NCI-H226 (cell line): ENCODE results near the gene PBXIP1.

Experiments used
- DNase-seq: peaks from one replicate; pipeline ENCODE4 v3.0.0-alpha.2; 2015

The PBXIP1 gene

DNA sequence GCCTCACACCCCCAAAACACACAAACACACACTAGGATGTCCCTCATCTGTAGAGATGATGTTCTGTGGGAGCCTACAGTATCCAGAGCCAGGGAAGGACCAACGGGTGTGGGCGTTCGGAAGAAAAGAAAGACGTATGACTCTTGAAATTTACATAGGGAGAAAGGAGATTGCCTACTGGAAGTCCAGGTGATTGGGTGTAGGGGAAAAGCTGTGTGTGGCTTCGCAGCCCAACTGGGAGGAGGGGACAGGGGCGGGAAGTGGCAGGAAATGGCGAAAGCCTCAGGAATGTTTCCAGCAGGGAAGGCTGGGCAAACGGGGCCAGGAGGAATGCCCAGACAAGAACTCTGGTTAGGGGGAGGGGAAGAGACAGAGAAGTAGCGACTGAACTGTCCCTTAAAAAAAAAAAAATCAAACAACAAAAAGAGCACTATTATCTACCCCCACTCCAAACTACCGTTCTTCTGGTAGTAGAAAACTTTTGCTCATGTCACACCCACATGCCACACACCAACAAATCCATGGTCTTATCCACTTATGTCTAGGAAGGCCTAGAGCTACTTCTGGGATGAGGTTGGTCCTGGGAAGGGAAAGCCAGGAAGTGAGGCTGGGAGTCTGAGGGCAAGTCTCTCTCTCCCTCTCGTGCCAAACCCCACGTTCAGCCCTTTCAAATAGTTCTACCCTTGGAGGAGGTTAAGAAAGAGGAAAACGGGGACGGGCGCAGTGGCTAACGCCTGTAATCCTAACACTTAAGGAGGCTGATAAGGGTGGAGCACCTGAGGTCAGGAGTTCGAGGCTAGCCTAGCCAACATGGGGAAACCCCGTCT, 16.8 kb upstream of the PBXIP1 start:
- peak; percentile 94 for DNase-seq

DNA sequence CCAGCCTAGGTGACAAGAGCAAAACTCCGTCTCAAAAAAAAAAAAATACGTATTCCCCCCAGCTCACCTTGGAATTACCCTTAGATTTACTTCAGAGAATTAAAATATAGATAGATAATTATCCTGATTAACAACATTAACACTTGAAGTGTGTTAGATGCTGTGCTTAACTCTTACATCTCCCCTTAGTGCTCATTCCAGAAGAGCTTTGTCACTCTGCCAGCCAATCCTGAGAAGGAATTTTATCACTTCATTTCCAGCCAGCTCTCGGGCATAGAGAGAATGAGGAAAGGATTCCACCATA, 16.3 kb upstream of the PBXIP1 start:
- peak; percentile 87 for DNase-seq

DNA sequence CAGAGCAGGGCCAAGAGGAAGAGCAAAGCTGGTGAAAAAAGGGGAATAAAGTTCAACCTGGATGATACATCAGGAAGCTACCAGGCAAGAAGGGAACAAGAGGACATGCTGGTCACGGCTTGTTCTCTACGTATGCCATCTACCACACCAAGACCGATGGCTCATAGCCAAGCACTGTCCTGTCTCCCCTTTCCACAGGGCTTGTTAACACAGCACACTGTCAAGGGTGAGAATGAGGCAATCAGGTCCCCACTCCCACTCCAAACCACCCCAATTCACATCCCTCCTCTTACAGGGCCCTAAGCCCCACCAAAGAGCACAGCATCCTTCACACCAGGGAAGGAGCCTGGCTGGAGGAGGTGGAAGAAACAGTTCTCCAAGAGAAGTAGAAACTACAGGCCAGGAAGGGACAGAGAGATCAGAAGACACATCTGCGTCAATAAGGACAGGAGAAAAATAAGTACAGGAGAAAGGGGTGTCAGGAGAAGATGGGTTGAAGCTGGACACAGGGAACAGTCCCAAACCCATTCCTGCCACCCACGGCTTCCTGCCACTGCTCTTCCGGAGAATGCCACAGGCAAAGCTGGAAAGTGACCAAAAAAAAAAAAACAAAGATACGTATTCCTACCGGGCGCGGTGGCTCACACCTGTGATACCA, 15.6 kb upstream of the PBXIP1 start:
- no peak for DNase-seq

DNA sequence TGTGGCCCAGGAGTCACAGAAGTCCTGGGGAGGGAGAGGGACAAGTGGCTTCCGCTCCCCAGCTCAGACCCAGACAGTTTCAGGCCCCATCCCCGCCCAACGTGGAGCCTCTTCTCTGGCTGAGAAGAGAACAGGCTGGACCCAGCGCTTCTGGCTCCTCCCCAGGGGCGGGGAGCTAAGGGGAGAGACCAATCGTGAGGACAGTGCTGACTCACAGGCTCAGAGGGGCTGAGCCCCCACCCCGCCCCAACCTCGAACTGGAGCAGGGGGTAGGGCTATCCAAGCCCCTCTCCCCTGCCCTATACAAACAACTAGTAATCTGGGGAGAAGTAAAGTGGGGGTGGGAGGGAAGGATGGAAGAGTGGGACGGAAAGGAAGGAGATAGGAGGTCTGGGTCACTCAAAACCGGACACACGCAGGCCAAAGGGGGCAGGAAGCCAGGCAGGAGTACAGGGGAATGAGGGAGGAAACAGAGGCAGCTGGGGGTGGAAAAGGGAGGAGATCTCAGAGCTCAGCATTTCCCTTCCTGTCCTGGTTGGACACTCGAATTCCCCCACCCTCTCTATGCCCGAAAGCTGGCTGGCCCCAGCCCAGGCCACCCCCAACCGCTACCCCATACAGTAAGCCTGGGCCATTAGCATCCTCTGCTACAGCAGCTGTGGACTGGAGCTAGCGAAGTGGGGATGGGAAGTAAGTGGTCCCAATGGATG, 14.9 kb upstream of the PBXIP1 start, which contains the start of gene SHC1:
Gene SHC1, minus strand, starts transcription at position 117 of the 710 bp plus-strand sequence. CDS start 221 bp downstream, outside the sequence.
- peak; percentile 96 for DNase-seq

DNA sequence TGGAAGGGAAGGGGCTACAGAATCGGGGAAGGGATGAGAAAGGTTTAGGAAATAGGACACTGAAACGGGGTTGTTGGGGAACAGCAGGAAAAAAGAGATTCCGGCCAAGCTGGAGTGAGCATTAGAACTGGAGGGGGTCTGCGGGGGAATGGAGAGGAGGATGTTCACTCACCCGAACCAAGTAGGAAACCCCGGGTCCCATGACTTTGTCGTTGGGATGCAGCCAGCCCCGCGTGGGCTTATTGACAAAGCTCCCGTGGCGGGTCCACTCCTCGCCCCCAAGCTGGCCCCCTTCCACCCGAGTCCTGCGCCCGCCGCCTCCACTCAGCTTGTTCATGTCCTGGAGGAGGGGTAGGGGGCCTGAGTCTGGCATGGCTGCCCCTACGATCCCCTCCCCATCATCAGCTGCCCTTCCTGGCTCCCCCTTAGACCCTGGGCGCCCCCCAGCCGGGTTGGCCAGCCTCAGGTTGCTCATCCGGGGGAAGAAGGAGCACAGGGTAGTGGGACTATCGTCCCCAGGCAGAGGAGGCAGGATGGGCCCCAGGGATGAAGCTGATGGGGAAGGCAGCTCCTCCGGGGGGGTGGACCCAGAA, 14.1 kb upstream of the PBXIP1 start:
- no peak for DNase-seq

DNA sequence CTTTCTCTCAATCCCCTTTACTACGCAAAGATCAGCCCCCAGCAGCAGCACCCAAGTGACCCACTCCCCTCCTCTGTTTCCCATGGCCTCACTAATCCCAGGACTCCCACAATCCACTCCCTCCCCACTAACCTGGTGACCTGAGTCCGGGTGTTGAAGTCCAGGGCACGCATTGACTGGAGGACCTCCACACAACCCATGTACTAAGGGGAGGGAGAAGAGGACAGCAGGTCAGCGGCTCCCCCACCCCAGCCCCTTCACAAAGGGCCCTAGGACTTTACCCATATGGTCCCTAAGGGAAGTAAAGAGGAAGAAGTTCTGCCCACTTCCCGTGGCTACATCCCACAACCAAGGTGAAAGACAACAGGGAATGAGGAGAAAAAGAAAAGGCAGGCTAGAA, 13.3 kb upstream of the PBXIP1 start:
- DNase-seq: no peak

DNA sequence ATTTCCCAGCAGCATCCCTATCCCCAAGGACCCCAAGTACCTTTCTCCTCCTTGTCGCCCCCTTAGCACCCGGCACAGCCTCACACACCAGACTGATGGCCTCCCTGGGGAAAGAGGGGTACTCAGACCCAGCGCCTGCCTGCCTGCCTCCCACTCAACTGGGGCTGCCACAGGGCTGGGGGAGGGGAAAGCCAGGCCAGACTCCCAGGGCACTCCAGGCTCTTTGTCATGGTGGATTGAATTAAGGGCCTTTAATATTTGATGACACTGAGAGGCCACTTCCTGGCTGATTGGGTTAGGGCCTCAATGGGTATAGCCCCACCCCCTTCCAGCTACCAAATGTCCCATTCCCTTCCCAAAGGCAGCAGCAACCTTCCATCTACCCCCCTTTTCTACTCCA, 12.8 kb upstream of the PBXIP1 start:
- DNase-seq: no peak

DNA sequence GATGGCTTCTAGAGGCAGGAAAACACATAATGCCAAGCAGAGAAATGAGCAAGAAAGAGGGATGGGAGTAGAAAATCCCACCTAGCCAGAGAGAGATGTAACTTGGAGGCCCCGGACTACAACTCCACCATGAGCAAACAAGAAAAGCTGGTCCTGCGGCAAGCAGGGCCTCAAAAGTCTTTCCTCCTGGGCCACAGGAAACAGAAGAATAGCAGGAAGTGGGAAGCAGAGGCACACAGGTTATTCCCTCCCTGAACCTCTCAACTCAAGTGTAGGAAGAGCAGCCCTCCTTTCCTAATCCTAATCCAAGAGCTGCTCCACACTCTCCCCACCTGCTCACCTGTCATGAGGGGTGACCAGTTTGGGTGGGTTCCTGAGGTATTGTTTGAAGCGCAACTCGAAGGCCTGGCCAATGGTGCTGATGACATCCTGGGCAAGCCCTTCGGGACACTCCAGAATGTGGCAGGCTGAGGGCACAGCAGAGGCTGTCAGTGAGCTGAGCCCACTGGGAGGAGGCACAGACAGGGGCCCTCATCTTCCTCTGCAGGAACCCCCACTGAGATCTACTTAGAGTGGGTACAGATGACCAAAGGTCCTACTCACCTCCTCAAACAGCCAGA, 11.5 kb upstream of the PBXIP1 start:
- DNase-seq: no peak

DNA sequence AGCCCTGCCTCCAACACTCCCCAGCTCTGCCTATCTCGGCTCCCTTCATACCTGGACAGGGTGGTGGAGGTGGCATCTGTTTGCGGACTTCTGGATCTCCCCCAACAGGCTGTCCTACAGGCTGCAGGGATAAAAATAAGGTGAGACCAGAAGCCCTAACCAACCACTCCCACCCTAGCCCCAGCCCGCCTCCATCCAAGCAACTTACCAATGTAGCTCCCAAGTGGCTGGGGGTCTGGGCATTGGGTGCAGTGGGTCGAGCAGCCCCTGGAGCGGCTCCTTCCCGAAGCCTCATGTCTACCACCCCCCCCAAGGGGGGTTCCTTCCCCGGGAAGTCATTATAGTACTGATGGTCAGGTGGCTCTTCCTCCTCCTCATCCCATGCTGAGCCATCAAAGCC, 10.2 kb upstream of the PBXIP1 start:
- DNase-seq: no peak

DNA sequence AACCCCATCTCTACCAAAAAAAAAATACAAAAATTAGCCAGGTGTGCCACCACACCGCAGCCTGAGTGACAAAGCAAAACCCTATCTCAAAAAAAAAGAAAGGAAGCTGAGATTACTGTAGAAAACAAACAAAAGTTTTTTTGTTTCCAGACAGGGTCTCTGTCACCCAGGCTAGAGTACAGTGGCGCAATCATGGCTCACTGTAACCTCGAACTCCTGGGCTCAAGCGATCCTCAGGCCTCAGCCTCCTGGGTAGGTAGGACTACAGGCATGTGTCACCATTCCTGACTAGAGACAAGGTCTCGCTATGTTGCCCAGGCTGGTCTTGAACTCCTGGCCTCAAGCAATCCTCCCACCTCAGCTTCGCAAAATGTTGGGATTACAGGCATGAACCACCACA, 8.5 kb upstream of the PBXIP1 start:
- DNase-seq: no peak

DNA sequence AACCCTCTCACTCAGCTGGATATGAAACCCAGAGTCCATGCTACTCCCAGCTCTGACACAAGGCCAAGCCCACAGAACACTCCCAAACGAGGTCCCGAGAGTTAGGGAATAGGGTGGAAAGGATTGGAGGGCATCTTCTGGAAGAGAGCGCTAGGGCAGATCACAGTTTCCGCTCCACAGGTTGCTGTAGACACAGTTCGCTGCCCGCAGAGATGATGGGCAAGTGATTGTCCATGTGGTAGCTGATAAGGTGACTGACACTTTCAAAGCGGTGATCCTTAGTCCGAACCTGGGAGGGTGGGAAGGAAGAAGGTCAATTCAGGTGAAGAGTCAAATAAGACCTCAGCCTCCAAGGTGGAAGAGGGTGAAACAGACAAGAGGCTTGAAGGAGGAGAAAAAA, 7.7 kb upstream of the PBXIP1 start:
- DNase-seq: no peak

DNA sequence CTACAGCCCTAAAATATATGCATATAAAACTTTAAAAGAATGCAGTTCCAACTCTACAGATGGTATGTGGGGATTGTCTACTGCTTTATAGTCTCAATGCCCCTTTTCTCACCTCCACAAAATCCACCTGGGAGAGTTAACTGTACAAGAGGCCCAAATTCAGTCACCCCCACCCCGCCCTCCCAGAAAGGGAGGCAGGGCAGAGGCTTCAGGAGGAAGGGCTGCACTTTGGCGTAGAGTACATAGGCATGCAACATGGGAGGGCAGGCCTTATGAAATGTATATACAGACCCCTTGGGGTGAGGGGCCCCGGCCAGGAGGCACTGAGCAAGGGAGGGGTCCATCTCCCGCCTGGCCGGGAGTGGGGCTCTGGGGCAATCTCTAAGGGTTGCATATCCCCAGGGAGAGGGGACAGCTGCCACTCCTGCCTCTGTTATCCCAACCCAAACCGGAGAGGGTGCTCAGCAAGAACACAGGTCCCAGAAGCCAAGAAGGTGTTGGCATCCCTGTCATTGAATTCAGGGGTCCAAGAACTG, 7.0 kb upstream of the PBXIP1 start:
- DNase-seq: no peak

DNA sequence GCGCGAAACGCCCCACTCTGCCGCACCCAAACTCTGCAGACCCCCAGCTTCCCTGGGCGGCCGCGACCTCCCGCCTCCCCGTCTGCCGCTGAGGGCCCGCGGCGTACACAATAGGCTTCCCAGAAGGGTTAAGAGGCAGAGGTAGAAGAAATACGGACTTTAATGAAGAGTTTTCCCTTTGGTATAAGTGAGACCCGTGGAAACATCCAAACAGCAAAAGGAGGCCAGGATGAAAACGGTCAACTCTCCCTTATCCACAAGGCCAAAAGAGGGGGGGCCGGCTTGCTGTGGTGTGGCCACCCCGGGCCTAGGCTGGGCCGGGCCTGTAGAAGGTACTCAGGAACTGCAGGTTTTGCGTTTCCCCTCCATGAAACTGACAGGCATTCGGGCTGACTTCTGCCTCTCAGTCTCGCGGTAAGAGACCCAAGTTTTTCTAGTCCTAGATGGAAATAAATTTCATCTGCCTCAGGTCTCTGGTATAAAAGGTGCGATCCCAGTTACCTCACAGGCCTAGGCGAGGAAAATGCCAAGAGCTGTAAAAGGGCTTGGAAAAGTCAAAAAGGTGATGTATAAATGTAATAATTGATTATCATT, 6.4 kb upstream of the PBXIP1 start:
- no peak for DNase-seq

DNA sequence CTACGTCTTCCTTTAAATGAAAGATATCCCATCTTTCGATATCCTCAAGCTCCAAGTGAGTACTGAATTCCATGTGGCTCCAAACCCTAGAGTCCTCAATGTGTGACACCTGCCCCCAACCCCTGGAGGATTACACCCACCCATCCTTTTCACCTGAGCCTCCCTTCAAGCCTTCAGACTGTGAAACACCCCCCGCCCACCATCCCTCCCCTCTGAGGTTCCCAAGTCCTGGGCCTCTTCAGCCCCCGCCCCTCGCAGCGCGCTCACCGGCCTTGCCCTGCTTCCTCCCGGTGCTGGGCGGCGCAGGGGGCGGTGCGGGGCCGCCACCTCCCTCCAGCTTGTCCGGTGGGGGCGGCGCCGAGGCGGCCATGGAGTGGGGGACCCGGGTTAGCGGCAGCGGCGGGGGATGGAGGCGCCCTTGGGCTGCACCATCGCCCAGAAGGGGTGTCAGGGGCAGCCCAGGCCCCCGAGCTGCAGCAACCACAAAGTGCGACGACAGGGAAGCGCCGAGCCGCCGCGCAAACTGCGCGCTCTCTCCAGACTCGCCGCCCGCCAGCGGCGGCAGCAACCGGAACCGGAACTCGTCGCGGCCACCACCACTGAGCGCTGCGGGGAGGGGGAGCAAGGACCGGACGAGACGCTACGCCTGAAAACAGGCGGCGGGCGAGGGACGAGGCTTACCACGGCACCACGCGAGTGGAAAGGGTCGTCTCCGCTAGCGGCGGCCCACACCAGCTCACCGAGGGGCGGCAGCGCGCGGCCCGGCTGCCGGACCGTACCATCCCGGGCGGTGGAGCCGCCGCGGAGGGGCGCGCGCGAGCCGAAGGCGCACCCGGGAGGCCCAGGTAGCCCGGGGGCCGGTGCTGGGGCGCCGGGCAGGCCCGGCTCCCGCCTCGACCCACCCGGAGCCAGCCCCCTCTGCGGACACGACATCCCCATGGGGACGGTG, 5.6 kb upstream of the PBXIP1 start, which contains the start of gene PYGO2:
Gene PYGO2, minus strand, starts transcription at position 576 of the 949 bp plus-strand sequence. Its CDS starts 206 bp downstream, at position 370.
- DNase-seq: peak; percentile 76

DNA sequence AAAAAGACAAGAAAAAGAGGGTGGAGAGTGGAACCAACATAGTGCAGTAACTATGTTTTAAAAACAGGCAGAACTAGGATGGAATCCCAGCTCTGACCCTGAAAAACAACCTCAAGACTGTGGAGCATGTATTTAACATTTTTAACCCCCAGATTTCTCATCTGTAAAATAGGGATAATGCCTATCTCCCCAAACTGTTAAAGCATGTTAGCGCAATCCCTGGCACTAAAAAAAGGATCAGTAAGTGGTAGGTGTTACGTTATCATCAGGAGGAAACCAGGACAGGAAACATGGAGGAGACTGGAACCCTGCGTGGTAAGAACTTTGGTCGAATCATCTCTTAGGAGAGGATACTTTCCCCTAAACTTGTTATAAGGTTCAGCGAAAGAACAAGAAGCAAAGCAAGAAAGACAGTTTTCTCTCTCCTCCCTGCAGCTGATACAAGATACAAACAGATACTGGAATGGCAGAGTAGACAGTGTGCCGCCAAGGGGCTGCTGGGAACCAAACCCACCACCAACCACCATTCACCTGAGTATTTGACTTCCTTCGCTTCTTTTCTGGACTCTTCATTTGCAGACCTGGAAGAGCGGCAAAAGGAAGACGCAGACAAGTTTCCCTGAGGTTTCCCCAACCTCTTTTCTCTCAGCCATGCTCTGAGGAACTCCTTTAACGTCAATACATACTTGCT, 4.7 kb upstream of the PBXIP1 start:
- DNase-seq: no peak

DNA sequence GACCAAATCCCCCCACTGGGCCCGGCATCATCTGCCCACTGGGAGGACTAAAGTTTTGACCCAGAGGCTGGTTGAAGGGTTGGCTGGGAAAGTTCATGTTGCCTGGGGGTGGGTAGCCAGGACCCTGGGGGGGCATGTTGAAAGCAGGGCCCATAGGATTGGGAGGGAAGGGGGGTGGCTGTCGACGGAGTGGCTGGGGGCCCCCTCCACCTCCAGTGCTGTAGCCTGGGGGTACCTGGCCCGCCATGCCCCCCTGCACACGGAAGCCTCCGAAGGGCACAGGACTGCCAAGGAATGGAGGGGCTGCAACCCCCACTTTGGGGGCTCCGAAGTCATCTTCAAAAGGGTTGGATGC, 3.5 kb upstream of the PBXIP1 start:
- DNase-seq: no peak

DNA sequence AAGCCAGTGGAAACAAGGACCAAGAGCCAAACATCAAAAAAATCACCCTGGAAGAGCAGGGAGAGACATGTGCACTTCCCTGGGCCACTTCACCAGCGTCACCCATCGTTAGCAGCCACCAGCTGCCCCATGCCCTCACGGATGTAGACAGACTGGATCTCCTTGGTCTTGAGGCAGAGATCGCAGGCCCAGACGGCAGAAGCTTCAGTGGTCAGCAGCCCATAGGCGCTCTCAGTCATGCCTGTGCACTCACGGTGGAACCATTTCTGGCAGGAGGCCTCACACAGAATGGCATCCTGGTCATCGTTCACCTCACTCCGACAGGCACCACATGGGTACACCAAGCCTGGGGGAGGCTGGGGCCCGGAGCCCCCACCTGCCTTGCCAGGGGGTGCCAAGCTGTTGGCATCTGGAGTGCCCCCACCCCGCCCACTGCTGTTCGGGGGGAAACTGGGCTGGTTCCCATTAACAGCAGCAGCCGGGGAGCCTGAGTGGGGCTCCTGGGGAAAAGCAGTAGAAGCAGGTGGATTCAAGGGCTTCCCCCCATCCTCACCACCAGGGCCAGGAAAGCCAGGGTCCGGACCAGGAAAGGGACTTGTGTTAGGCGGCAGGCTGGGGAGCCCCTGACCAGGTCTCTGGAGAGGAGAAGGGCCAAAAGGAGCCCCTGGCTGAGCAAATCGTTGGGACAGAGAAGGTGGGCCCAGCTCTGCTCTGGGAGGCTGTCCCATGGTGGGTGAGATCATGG, 3.0 kb upstream of the PBXIP1 start:
- no peak for DNase-seq

DNA sequence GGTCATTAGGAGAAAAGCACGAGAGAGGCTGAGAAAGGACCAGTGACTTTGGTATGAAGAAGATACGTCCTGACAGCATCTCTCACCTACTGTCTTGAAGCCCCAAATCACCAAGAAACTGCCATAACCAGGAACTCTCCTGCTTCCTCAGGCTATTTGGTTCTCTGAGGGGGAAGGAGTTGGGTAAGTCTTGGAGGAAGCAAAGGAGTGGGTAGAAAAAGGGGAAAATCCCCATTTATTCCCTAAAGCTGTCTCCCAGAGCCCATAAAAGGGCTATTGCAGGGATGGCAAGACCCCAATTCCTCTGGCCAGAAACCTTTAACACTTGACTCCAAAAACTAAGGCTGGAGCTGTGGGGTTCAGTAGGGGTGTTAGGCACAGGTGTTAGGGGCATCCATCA, 2.1 kb upstream of the PBXIP1 start:
- no peak for DNase-seq

DNA sequence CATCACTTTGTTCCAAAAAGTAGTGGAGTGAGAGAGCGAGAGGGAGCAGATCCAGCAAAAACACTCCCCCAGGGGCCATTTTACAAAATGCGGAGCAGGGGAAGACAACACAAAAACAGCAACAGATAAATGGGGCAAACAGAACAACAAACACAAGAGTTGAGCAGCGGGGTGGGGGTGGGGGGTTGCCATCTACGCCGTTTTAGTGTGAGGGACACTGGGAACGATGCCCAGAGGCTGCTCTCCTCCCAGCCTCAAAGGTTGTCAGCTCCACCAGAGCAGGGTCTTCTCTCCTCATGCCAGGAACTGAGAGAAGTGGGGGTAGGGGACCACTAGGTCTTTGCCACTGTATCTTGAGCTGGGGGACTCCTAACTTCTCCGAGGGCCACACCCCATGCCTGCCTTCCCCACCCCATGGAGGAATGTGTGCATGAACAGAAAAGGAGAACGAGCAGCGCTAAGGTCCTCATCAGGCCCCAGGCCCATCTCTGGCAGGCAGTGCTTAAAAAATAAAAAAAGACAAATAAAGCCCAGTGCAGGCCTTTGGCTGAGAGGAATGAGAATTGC, 1.3 kb upstream of the PBXIP1 start:
- DNase-seq: no peak
